Ecto neural progenitor cell (in vitro differentiated cells): Measurements from ENCODE around the gene SLCO2A1.

Source experiments
- DNase-seq: peaks from one replicate; pipeline ENCODE4 v3.0.0-alpha.2; 2018; ENCODE audit warnings: low spot score

Gene SLCO2A1

DNA sequence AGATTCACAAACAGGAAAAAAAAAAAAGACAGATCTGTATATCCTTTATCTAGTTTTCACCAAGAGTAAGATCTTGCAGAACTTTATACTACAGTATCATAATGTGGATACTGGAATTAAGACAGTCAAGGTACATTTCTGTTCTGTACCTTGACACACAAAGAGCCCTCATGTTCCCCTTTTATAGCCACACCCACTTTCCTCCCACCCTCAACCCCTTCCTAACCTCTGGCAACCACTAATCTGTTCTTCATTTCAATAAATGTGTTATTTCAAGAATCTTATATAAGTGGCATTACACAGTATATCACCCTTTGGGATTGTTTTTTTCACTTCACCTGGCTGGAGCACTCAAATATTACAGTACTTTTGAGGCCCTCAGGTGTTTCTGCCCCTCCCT is 130.4 kb downstream of the SLCO2A1 start:
- no peak for DNase-seq

DNA sequence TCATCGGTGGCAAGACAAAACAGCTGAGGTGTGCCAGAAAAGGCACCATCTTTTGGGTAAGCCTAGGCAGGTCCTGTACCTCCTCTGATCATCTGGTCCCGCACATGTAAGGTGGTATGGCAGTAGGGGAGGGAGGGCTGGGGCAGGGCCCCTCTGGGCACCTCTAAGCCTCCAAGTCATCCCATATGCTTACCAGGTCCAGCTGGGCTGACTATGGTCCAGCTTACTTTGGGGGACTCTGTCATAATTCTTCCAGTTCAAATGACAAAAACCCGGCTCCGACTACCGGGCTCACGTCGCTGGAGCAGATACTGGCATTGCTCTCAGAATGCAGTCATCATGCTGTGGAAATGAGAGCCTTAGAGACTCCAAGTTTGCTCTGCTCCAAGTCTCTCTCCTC is 132.2 kb downstream of the SLCO2A1 start:
- no peak for DNase-seq

- peak; percentile 57 for DNase-seq
Measured at GRCh38 chr3:133896002-133896761, 133.5 kb downstream of the SLCO2A1 start.

GRCh38 chr3:133895208-133896001 is 134.3 kb downstream of the SLCO2A1 start, which contains the start of gene RAB6B:
TSS of gene RAB6B (minus strand) at chr3:133895882. CDS start at chr3:133895466, 416 bp downstream.
- DNase-seq: peak; percentile 81

DNA sequence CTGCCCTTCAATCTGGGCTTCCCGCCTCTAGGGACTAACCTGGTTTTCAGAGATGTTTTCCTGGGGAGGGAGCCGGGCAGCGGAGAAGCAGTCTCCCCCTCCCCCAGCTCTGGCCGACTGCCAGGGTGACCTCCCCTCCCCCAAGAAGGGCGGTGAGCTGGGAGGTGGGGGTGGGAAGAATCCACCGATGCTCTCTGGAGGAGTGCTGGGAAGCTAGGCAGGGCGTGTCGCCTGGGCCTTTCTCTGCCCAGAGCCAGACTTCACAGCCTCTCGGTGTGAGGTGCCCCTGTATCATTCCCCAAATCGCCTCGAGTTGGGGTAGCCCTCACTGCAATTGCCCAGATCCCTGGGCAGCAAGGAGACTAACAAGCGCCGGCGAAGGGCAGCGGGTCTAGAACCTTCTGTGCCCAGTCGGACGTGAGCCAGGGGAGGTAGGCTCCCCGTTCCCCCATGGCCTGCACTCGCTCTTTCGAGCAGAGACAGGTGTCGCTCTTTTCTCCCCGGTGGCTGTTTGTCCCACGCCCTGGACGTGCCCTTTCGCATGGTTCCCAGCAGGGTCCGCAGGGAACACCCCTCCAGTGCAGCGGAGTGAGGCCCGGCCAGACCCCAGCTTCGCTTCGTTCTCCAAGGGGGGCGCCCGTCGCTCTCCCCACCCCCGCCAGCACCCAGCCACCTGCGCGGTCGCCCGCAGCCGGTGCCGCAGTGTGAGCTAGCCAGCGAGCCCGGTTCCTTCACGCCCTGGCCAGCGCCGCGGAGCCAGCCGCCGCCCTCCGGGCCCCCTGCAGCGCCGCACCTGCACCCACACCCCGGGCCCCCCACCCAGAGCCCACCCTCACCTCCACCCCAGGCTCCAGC is 135.1 kb downstream of the SLCO2A1 start:
- DNase-seq: peak; percentile 58

- no peak for DNase-seq
Measured at GRCh38 chr3:133893683-133894352, 135.9 kb downstream of the SLCO2A1 start.

DNA sequence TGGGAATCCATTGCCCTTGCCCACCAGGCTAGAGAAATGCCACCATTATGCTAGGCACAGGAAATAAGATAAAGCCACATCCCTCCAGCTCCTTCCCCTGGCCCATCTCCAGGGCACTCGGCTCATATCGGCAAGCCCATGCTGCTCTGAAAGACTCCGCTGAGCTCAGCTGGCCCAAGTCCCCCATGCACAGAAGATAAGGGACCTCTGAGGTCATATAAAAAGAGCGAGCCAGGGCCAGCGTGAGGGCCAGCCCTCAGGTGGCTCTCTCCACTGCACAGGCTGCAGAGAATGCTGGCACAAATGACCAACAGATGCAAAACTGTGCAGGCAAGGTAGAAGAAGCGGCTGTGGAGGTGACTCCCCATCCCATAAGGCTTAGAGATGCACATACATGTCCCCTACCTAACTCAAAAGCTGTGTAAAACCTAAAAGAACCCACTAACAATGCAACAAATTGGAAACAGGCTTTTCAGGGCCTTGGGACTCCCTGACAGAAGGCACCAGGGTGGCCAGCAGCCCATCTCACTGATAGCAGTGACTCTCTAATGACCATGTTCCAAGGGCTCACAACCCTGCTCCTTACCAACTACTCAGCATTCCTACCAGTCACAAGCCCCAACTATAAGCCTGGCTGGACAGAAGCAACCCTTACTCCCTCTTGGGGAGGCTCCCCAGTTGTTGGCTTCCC is 137.0 kb downstream of the SLCO2A1 start:
- no peak for DNase-seq

GRCh38 chr3:133891662-133892378 is 137.9 kb downstream of the SLCO2A1 start:
- DNase-seq: peak; percentile 41

DNA sequence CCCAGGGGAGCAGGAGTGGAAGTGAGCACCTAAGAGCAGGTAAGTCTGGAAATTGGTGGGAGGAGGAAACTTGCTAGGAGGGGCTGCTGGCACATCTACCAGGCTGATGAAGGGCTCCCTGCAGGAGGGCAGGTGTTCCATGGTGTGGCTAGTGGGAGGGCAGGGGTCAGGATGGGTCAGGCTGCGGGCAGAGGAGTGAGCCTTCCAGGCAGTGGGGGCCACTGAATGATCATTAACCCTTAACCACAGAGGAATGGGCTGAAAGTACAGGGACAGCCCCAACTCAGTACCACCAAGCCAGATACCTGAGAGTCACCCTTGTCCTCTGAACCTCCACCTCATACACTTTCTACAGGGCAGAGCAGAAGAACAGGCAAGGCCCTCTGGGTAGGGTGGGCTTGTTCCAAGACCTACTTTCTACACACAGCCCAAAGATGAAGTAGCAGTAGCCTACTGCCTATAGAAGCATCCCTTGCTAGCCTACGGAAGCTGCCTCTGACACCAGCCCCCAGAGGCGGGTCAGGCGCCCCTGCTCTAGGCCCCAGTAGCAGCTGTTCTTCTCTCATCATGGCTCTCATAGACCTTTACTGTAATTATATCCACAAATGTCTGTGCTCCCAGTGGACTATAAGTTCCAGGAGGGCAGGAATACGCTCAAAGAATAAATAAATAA is 138.6 kb downstream of the SLCO2A1 start:
- no peak for DNase-seq

DNA sequence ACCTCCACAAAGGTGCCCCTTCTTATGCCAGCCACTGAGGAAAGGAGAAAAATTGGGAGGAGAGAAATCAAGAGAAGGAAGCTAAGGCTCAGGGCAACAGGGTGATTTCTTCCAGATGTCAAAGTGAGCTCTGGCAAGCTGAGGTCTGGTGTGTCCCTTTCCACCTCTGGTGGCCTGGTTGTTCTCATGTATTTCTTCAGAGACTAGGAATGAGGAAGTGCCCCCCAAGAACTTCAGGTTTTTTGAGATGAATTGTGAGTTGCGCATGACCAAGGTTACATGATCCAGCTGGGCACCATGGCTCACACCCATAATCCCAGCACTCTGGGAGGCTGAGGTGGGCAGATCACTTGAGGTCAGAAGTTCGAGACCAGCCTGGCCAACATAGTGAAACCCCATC is 139.7 kb downstream of the SLCO2A1 start:
- DNase-seq: no peak

DNA sequence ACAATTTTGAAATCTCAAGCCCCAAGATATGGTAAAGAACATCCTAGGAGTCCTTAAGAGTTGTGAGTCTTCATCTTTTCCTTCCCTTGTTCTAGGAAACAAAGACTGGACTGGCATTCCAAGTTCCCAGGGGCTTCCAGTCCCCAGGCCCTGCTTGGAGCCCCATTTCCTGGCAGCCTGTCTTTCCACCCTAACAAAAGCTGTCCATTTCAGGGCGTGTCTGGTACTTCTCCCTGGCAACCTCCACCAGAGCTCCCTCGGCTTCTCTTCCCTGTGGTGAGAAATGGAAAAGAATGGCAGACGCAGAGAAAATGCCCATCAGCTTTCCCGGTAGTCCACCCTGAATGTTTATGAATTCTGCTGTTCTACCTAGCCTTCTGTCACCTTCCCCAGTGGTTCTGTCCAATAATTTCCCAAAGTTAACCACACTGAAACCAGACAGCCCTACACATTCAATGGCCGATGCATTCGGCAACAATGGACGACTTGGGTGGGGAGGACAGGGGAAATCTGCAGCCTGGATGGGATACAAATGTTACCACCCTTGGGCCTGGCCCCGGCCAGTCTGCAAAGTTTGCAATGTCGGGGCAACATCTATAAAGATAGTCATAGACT is 140.9 kb downstream of the SLCO2A1 start:
- DNase-seq: no peak

DNA sequence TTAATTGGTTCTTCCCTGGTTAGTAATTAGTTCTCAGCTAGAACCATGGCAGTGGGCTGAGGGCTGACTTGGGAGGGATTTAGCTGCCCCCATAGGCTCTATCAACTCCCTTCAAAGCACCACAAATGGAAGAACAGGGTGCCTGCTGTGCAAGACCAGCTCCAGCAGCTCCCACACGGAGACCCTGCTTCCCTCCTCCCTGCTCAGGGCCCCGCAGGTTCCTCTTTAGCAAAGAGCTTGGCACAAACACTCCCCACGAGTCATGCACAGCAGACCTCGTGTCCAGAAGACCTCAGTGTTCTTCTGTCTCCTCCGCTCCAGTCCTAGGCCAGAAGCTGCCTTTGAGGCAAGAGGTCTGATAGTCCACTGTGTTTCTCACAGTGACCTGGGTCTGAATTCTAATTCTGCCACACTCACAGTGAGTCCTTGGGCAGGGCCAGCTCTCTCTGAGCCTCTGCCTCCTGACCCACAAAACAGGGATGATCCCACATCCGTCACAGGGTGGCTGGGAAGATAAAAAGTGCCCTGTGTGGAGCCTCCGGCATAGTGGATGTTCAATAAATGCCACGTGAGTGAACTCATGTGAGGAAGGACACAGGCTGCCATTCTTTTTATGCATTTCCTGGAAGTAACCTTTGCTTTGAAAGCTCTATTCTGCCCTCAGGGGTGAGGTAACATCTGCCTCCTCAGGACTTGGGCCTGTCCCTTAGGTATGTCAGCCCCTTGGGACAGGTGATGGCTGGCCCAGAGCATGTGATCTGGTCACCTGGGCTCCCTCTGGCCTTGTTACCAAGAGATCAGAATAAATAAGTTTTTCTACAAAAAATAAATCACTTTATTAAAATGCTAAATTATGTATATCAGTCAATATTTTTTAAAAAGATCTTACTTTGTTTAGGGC is 141.7 kb downstream of the SLCO2A1 start:
- no peak for DNase-seq

DNA sequence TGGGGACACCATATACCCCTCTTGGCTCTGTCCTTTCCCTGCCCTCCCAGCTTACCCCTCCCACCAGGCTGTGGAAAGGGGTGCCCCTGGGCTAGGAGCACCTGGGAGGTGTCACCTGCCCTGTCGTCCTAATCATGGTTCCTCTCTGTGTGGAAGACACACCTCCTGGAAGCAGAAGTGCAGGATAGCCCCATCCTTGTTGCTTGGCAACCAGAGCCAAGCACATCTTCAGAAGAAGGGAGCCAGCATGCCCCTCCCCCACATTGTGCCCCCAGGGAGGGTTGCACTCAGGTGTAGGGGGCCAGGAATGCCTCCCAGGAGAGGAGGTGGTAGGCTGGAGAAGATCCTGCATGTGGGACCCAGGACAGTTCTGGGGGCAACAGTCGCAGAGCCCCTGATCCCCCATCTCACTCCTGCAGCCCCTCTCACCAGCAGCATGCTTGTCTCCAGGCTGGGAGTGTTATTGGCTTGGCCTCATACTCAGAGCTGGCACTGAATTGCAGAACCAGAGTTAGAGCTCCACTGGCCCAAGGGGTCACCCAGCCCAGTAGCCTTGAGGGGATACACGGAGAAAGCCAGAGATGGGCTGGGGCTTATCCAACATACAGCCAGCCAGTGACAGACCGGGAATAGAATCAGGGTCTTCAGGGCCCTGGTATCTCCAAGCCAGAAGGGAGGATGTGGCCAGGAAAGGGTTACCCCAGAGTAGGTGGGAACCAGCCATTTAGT is 142.5 kb downstream of the SLCO2A1 start:
- peak; percentile 41 for DNase-seq

- DNase-seq: no peak
Measured at GRCh38 chr3:133886031-133886722, 143.5 kb downstream of the SLCO2A1 start.

GRCh38 chr3:133884887-133885711 is 144.6 kb downstream of the SLCO2A1 start:
- DNase-seq: no peak
